ENCODE results near the gene TMED1.
"Not testable (repeated sequence)": the region's sequence is repeated elsewhere in the genome, so short reads cannot be mapped to it uniquely, and the experiment has no call there.

Gene TMED1

DNA sequence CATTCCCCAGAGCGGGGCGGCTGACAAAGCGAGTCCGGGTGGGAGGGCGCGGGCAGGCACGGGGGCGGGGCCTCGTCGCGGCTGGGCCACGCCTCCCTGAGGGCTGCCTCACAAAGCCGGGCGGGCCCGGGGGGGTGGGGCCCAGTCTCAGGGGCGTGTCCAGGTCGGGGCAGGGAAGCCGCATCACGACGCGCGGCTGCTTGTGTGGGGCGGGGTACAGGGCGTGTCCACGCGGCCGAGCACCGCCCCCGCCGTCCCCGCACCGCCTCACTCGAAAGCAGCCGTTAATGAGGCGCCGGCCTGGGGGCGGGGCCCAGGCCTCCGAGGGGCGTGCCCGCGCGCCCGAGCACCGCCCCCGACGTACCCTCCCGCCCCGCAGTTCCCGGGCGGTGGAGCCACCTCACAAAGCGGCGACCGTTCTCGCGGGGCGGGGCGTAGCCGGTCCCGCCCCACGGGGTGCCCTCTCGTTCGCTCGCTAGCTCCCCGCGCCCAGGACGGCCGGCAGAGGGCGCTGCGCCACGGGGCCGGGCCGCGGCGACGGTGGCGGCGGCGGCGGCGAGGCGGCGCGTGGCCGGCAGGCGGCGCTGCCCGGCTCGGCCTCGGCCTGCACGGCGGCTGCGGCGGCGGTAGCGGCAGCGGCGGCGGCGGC lies 35.1 kb upstream of the TMED1 start, which contains the start of gene CARM1:
Gene CARM1 (plus strand): TSS at position 599 of the 649 bp plus-strand sequence. CDS start 150 bp downstream, outside the sequence.
- in situ Hi-C loops (cut with HindIII; ENCODE audit: low pct_ligation_motif_present, low sequenced_read_pairs), result no loop called here
- no peaks in the 10 kb centered on the region for H3K36me3 ChIP-seq (replicated peaks)
- TF ChIP-seq, protein P1, sequence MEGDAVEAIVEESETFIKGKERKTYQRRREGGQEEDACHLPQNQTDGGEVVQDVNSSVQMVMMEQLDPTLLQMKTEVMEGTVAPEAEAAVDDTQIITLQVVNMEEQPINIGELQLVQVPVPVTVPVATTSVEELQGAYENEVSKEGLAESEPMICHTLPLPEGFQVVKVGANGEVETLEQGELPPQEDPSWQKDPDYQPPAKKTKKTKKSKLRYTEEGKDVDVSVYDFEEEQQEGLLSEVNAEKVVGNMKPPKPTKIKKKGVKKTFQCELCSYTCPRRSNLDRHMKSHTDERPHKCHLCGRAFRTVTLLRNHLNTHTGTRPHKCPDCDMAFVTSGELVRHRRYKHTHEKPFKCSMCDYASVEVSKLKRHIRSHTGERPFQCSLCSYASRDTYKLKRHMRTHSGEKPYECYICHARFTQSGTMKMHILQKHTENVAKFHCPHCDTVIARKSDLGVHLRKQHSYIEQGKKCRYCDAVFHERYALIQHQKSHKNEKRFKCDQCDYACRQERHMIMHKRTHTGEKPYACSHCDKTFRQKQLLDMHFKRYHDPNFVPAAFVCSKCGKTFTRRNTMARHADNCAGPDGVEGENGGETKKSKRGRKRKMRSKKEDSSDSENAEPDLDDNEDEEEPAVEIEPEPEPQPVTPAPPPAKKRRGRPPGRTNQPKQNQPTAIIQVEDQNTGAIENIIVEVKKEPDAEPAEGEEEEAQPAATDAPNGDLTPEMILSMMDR (IDR thresholded peaks at IDR 0.05; ENCODE audit: low read depth, low read length, missing control alignments), result peak; percentile 54
- no peaks in the 10 kb centered on the region for H3K27me3 ChIP-seq (replicated peaks)
- DNase-seq, result peak; percentile 97
- H3K27ac ChIP-seq, result peak within 1 kb of the TSS; percentile 59
- H3K4me3 ChIP-seq (ENCODE audit: low read depth, low read length), result peak within 1 kb of the TSS; percentile 86

DNA sequence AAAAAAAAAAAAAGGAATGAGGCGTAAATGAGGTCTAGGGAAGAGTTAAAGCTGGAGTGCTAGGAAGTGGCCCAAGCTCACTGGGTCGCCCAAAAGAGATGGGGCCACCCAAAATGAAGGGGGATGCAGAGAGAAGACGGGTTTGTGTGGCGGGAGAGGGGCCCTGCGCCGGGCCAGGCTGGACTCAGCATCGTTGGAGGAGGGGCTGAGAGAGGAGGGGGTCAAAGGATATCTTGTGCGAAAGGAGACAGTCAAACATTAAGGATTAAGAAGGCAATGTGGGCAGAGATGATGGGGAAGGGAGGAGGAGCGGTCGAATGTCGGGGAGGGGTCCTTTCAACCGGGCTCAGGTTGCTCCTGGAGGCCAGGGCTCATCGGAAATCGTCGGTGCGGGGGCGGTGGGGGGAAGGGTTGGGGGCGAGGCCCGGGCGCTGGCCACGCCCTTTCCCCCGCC lies 34.5 kb upstream of the TMED1 start:
- H3K4me3 ChIP-seq (ENCODE audit: low read depth, low read length), result peak overlapping the region; percentile 57
- peak overlapping the region; percentile 59 for H3K27ac ChIP-seq
- H3K36me3 ChIP-seq (replicated peaks), result no peaks in the 10 kb centered on the region
- TF ChIP-seq, protein P1 (IDR thresholded peaks at IDR 0.05; ENCODE audit: low read depth, low read length, missing control alignments), result no peak
- no peaks in the 10 kb centered on the region for H3K27me3 ChIP-seq (replicated peaks)
- DNase-seq, result no peak
- in situ Hi-C loops (cut with HindIII; ENCODE audit: low pct_ligation_motif_present, low sequenced_read_pairs), result no loop called here

DNA sequence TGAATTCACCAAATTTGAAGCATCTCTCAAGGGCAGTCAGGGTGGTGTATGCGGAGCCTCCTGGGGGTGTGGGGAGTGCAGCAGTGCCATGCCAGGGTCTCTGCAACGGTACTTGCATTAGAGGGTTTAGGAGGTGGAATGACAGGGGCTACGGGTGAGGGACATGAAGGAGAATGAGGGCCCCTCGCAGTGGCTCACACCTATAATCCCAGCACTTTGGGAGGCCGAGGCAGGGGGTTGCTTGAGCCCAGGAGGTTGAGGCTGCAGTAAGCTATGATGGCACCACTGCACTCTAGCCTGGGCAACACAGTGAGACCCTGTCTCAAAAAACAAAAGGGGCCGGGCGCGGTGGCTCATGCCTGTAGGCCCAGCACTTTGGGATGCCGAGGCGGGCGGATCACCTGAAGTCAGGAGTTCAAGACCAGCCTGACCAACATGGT lies 33.9 kb upstream of the TMED1 start:
- H3K36me3 ChIP-seq (replicated peaks); H3K27me3 ChIP-seq (replicated peaks); H3K27ac ChIP-seq; DNase-seq; H3K4me3 ChIP-seq (ENCODE audit: low read depth, low read length); in situ Hi-C loops (cut with HindIII; ENCODE audit: low pct_ligation_motif_present, low sequenced_read_pairs): not testable (repeated sequence)

DNA sequence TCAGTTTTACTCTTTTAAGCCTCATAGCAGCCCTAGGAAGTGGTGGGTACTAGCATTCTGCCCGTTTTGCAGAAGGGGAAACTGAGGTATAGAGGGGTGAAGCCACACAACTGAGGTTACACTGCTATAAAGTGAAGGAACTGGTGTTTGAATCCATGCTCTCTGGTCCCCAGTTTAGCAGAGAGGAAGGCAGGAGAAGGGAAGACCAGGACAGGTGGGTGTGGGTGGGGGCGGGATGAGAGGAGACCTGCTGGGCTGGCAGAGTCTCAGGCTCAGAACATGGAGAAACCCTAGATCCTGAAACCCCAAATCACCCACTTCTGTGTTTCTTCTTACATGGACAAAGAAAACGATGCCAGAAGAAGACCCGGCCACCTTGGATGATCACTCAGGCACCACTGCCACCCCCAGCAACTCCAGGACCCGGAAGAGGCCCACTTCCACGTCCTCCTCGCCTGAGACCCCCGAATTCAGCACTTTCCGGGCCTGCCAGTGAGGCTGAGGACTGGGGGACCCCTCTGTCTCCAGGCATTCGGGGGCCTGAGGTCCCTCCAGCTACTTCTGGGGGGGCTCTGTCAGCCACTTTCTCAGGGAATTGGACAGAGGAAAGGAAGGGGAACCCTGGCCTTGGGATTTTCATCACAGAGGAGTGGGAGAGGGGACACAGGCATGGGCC lies 33.0 kb upstream of the TMED1 start:
- Histone ChIP-seq H3K36me3 (replicated peaks) (no peaks in the 10 kb centered on the region), H3K4me3 (ENCODE audit: low read depth, low read length) (no peak overlapping the region), H3K27me3 (replicated peaks) (no peaks in the 10 kb centered on the region), H3K27ac (no peak overlapping the region)
- TF ChIP-seq, protein P1 (IDR thresholded peaks at IDR 0.05; ENCODE audit: low read depth, low read length, missing control alignments), result no peak
- in situ Hi-C loops (cut with HindIII; ENCODE audit: low pct_ligation_motif_present, low sequenced_read_pairs), result no loop called here
- no peak for DNase-seq

DNA sequence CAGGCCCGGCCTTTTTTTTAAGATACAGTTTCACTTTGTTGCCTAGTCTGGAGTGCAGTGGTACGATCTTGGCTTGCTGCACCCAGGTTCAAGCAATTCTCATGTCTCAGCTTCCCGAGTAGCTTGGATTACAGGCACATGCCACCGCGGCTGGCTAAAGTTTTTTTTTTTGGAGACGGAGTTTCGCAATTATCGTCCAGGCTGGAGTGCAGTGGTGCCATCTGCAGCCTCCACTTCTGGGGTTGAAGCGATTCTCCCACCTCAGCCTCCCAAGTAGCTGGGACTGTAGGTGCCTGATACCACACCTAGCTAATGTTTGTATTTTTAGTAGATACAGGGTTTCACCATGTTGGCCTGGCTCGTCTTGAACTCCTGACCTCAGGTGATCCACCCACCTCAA lies 30.5 kb upstream of the TMED1 start:
- TF ChIP-seq, protein P1 (IDR thresholded peaks at IDR 0.05; ENCODE audit: low read depth, low read length, missing control alignments), result no peak
- Histone ChIP-seq H3K27me3 (replicated peaks) (no peaks in the 10 kb centered on the region), H3K36me3 (replicated peaks) (no peaks in the 10 kb centered on the region), H3K4me3 (ENCODE audit: low read depth, low read length) (no peak overlapping the region), H3K27ac (no peak overlapping the region)
- in situ Hi-C loops (cut with HindIII; ENCODE audit: low pct_ligation_motif_present, low sequenced_read_pairs), result no loop called here
- no peak for DNase-seq

DNA sequence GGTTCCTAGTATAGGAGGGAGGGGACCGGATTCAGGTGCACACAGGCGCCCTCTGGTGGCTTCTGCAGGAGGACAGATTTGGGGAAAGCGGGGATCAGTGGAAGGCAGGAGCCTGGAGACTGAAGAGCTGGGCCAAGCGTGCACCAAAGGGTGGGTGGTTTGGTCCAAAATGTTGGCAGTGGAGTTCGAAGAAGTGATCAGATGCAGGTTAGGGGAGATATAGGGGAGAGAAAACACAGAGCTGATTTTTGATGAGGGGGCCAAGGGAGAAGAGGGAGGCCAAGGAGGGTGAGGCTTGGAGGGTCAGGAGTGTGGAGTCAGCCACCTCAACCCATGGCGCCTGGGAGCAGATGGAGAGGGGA lies 28.5 kb upstream of the TMED1 start:
- no peak overlapping the region for H3K27ac ChIP-seq
- H3K36me3 ChIP-seq (replicated peaks), result no peaks in the 10 kb centered on the region
- in situ Hi-C loops (cut with HindIII; ENCODE audit: low pct_ligation_motif_present, low sequenced_read_pairs), result no loop called here
- peak; percentile 67 for DNase-seq
- no peak overlapping the region for H3K4me3 ChIP-seq (ENCODE audit: low read depth, low read length)
- TF ChIP-seq, protein P1 (IDR thresholded peaks at IDR 0.05; ENCODE audit: low read depth, low read length, missing control alignments), result peak; percentile 97
- H3K27me3 ChIP-seq (replicated peaks), result no peaks in the 10 kb centered on the region
